ENCODE measurements around the gene SLC44A1.

SLC44A1 gene

DNA sequence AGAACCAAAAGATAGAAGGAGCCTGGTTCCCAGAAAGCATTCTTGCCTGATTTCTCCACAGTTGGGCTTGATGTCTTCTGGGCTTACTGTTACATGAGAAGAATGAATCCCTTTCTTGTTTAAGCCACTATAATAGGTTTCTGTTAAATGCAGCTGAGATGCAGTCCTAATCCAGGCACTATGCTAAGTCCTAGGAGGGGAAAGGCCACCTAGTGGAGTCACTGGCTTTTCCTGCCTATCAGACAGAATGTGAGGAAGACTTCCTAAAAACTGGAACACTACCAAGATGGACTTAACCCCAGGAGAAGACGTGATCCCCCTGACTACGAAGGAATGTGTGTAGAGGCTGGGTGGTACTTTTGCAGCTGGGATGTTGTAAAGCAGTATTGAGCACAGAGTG, 169.1 kb downstream of the SLC44A1 start:
- TF ChIP-seq, protein P1, sequence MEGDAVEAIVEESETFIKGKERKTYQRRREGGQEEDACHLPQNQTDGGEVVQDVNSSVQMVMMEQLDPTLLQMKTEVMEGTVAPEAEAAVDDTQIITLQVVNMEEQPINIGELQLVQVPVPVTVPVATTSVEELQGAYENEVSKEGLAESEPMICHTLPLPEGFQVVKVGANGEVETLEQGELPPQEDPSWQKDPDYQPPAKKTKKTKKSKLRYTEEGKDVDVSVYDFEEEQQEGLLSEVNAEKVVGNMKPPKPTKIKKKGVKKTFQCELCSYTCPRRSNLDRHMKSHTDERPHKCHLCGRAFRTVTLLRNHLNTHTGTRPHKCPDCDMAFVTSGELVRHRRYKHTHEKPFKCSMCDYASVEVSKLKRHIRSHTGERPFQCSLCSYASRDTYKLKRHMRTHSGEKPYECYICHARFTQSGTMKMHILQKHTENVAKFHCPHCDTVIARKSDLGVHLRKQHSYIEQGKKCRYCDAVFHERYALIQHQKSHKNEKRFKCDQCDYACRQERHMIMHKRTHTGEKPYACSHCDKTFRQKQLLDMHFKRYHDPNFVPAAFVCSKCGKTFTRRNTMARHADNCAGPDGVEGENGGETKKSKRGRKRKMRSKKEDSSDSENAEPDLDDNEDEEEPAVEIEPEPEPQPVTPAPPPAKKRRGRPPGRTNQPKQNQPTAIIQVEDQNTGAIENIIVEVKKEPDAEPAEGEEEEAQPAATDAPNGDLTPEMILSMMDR (IDR thresholded peaks at IDR 0.05) = peak; percentile 35; the same call in 1 of the 2 replicates

DNA sequence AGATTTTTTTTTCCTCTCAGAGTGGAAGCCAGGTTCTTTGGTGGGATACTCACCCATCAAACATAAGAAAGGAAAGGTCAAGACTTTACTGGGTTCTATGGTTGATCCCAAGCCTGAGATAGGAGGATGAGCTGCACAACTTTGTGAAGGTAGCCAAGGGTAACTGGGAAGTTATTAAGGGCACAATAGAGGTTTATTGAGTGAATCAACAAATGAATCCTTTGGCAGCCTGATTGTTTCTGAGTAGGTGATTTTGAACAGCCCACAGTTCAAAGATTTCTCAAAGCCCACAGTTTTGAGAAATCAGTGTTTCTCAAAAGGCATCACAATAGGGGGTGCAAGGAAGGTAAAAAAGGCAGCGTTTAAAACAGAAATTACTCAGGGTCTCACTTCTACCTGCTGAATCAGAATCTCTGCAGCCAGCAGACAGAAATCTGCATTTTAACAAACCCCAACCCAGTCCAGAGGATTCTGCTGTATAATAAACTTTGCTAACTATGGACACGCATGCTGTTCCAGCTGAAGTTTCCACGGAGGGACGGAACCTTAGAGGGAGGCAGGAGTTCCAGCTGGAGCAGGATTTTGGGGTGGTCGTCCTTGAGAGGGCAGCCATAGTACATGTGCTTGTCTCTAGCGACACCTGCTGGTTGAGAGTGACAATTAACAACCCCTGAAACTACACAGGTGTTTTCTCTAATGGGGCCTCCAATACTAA, 170.7 kb downstream of the SLC44A1 start:
- TF ChIP-seq, protein P1 (IDR thresholded peaks at IDR 0.05) = peak; percentile 82

DNA sequence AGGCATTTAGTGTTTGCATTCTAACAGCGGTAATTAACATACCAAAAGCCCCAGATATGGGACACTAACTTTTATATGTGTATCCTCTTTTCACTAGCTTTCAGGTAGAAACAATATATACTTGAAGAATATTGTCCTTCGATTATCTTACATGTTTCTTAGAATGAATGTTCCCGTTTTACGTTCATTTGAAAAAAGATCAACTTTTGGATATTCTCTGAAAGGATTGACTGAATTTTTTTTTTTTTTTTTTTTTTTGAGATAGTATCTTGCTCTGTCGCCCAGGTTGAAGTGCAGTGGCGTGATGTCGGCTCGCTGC, 171.2 kb downstream of the SLC44A1 start:
- TF ChIP-seq, protein P1 (IDR thresholded peaks at IDR 0.05) = no peak

DNA sequence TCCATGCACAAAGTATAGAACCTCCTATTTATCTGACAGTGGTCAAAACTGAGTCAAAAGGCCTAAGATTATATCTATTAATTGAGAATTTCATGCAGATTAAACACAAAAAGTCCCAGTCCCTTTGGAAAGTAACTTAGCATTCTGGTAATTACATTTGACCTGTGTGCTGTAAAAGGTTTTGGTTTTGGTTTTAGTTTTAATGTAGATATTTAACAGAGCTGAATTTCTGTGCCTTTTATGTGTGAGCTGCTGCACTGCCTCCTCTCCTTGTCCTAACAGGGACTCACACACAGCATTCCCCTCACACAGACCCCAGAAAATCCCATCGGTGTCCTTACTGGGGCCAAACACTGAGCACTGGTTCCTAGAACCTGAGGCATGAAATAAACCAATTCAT, 172.4 kb downstream of the SLC44A1 start:
- TF ChIP-seq, protein P1 (IDR thresholded peaks at IDR 0.05) = no peak

DNA sequence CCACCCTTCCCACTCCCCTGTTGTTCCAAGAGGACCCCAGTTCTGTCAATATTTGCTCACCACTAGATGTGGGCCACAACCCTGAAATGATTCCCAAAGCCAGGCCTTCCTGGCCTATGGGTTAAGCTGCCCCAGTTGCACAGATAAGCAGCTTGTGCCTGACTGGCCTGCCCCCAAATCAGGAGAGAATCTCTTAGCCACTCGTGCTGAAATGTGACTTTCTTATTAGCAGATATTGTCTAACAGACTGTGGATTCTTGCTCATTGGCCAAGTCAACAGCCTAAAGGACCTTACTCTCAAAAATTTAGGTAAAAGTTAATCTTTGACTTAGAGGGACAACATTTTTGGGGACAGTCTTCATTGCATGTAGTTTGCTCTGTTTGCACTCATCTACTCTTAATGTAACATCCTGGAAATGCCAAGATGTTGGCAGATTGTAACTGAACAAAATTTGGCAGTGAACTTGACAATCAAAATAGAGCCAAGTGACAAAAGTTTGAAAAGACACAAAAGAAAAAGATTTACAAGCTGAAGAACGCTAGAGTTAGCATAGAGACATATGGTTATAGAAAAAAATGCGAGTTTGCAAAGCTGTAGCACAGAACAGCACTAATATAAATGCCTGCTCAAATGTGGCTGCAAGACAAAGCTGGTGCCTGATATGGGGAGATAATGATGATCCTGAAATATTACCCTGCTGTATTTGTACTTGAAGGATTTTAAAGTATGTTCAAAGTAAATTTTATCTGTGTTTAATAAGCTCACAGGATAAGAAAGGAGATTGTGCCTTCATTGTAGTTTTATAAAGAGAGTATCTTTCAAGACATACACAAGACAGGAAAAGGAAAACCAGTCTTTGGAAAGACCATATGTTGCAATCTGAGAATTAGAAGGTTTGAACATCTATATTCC, 174.4 kb downstream of the SLC44A1 start:
- TF ChIP-seq, protein P1 (IDR thresholded peaks at IDR 0.05) = no peak

DNA sequence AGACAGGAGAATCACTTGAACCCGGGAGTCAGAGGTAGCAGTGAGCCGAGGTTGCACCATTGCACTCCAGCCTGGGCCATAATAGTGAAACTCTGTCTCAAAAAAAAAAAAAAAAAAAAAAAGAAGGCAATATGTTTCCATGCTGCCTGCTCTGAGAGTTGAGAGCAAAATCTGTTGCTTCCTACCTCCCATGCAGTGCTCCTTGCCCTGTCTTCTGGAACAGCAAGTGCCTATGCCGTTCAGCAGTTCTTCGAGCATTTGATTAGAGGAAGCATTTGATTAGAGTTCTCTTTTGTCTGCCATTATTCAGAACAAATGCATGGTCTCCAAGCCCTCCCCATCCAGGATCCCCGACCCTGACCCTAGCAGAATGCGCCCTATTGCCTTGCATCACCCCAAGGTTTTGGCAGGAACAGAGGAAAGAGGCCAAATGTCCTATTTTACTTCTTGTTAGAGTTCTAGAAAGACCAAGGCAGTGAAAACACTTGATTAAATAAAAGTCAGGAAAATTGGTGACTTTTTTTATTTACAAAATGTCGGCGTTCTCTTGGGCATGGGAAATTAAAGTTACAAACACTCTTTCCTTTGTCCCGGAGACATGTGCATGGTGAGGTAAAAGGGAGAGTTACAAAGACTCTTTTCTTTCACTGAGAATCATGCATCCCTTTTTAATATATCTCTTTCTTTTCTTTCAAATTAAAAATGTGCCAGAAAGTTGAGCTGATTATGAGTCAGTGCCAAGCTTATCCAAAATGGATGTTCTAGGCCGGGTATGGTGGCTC, 175.6 kb downstream of the SLC44A1 start:
- TF ChIP-seq, protein P1 (IDR thresholded peaks at IDR 0.05) = no peak

DNA sequence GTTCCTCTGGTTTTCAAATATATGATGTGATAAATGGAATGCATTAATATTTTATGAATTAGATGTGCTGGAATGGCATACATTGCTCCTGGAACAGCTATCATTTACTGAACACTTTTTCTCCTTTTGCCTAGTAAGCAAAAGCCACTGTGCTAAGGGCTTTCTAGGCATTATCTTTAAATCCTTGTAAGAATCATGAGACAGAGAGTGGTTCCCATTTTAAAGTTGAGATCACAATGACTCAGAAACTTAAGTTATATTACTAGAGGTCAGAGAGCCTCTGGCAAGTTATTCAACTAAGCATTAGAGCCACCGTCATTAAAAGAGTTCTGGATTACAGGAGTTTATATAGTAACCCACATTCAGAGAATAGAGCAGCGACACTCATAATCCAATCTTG, 176.7 kb downstream of the SLC44A1 start:
- TF ChIP-seq, protein P1 (IDR thresholded peaks at IDR 0.05) = no peak

All from LNCAP (cell line).